GM23338 (cell line): Measurements from ENCODE around the gene FYCO1. TPM values are rescaled to one million over a fixed set of nuclear protein-coding genes. Genes with fewer than 3 reads are reported as not detected.

Source experiments
- ATAC-seq: fragments of 200-7000 bp; cut with Tn5 transposase; 3 replicates; pipeline ENCODE4 v1.9.1; 2020
- DNase-seq: peaks from one replicate; pipeline ENCODE4 v3.0.0-alpha.2; 2015; ENCODE audit warnings: low spot score
- H2AFZ ChIP-seq: fragments of 200-600 bp; sonication (generic); 2 replicates; pipeline ENCODE4 v1.8.0; 2016; ENCODE audit warnings: antibody characterized with exemption, mild to moderate bottlenecking, moderate library complexity
- H3F3A ChIP-seq: fragments of 200-600 bp; sonication (generic); replicated peaks from 2 replicates; pipeline ENCODE4 v1.8.0; 2017; ENCODE audit warnings: antibody characterized with exemption, mixed run types, low read depth
- H3K27ac ChIP-seq: fragments of 200-600 bp; sonication (generic); 2 replicates; pipeline ENCODE4 v1.6.1; 2016; ENCODE audit warnings: low read depth
- H3K27me3 ChIP-seq: fragments of 200-600 bp; sonication (generic); 2 replicates; pipeline ENCODE4 v1.8.0; 2016; ENCODE audit warnings: mild to moderate bottlenecking, mixed run types, moderate library complexity; ENCODE audit not compliant: insufficient read depth
- H3K36me3 ChIP-seq: fragments of 200-600 bp; sonication (generic); 2 replicates; pipeline ENCODE4 v1.8.0; 2016; ENCODE audit warnings: mild to moderate bottlenecking; ENCODE audit not compliant: insufficient read depth
- H3K4me1 ChIP-seq: fragments of 200-600 bp; sonication (generic); 2 replicates; pipeline ENCODE4 v1.8.0; 2016; ENCODE audit warnings: mild to moderate bottlenecking, moderate library complexity; ENCODE audit not compliant: insufficient read depth
- H3K4me2 ChIP-seq: fragments of 200-600 bp; sonication (generic); 2 replicates; pipeline ENCODE4 v1.7.1; 2017; ENCODE audit warnings: mixed run types
- H3K4me3 ChIP-seq: fragments of 200-600 bp; sonication (generic); 2 replicates; pipeline ENCODE4 v1.6.1; 2016; ENCODE audit warnings: mixed run types
- H3K79me2 ChIP-seq: fragments of 200-600 bp; sonication (generic); replicated peaks from 2 replicates; pipeline ENCODE4 v1.8.0; 2017; ENCODE audit warnings: mild to moderate bottlenecking; ENCODE audit not compliant: insufficient read depth
- H3K9me2 ChIP-seq: fragments of 200-600 bp; sonication (generic); 2 replicates; pipeline ENCODE4 v1.8.0; 2017; ENCODE audit not compliant: insufficient read depth
- H4K20me1 ChIP-seq: fragments of 200-600 bp; sonication (generic); replicated peaks from 2 replicates; pipeline ENCODE4 v1.8.0; 2017; ENCODE audit warnings: mild to moderate bottlenecking; ENCODE audit not compliant: insufficient read depth
- H3K27ac Mint-ChIP-seq: 2 replicates; pipeline ENCODE4 v1.8.0; 2020; ENCODE audit warnings: inconsistent platforms, mild to moderate bottlenecking, moderate library complexity, mixed read lengths
- H3K27me3 Mint-ChIP-seq: 3 replicates; pipeline ENCODE4 v1.8.0; 2022; ENCODE audit warnings: low read depth, mild to moderate bottlenecking, moderate library complexity, mixed read lengths, inconsistent platforms; ENCODE audit not compliant: insufficient read depth, poor library complexity
- H3K36me3 Mint-ChIP-seq: 3 replicates; pipeline ENCODE4 v1.8.0; 2021; ENCODE audit warnings: low read depth, mild to moderate bottlenecking, inconsistent platforms, moderate library complexity, mixed read lengths
- H3K4me1 Mint-ChIP-seq: 3 replicates; pipeline ENCODE4 v1.8.0; 2020; ENCODE audit warnings: mild to moderate bottlenecking, inconsistent platforms, mixed read lengths
- H3K4me3 Mint-ChIP-seq: 3 replicates; pipeline ENCODE4 v1.8.0; 2021; ENCODE audit warnings: moderate library complexity, mild to moderate bottlenecking, inconsistent platforms, mixed read lengths
- H3K9me3 Mint-ChIP-seq: 3 replicates; pipeline ENCODE4 v1.8.0; 2020; ENCODE audit warnings: moderate library complexity, mild to moderate bottlenecking, inconsistent platforms, mixed read lengths
- CTCF ChIP-seq, 2 experiments: fragments of 200-600 bp in 1 of 2; sonication (generic) in 1 of 2; conservative IDR thresholded peaks; 2 replicates each; pipeline versions ENCODE4 v1.5.1 to v1.6.1; 2016 to 2017; ENCODE audit warnings: antibody characterized with exemption in 2 of 2, low read depth in 2 of 2, mild to moderate bottlenecking in 2 of 2, moderate library complexity in 1 of 2
- NANOG ChIP-seq: IDR thresholded peaks from 2 replicates; pipeline ENCODE4 v1.6.1; 2016; ENCODE audit warnings: antibody characterized with exemption, borderline replicate concordance
- STAT1 ChIP-seq: IDR thresholded peaks from one replicate; pipeline ENCODE4 v1.6.1; 2016; ENCODE audit warnings: antibody characterized with exemption; ENCODE audit not compliant: unreplicated experiment
- ZNF114 ChIP-seq: fragments of 250-450 bp; sonication (Bioruptor Pico); IDR thresholded peaks from 2 replicates; pipeline ENCODE4 v1.5.0; 2020; ENCODE audit warnings: mild to moderate bottlenecking, moderate library complexity
- ZNF462 ChIP-seq: fragments of 250-450 bp; sonication (Bioruptor Pico); IDR thresholded peaks from 2 replicates; pipeline ENCODE4 v1.5.0; 2020; ENCODE audit warnings: mild to moderate bottlenecking, moderate library complexity
- polyA plus RNA-seq: library from polyadenylated mRNA; unstranded; fragments of >200 nt; fragmentation: Nextera tagmentation; extraction: Ambion mirVana; gene quantifications from 2 replicates; pipeline ENCODE4 v1.2.1, GENCODE V29; 2016
- total RNA-seq: library from RNA; depleted of rRNA; stranded (reverse); fragments of >200 nt; shearing (Covaris generic); gene quantifications from 2 replicates; pipeline ENCODE4 v1.2.3, GENCODE V29; 2014

FYCO1 gene
- total and polyA plus RNA-seq, 2 experiments from 2014 or later, result 4.5 to 17.2 TPM

GRCh38 chr3:45976191-45977091 is 19.2 kb downstream of the FYCO1 start:
- Histone ChIP-seq H4K20me1 (peaks cover 5% of the 10 kb centered on the region), H3K9me2 (no peaks in the 10 kb centered on the region), H3F3A (no peaks in the 10 kb centered on the region), H3K27ac (no peak overlapping the region), H2AFZ (no peak overlapping the region), H3K4me1 (no peaks in the 10 kb centered on the region), H3K27me3 (no peaks in the 10 kb centered on the region), H3K79me2 (no peaks in the 10 kb centered on the region), H3K4me3 (no peak overlapping the region), H3K36me3 (peaks cover 30% of the 10 kb centered on the region), H3K4me2 (no peak overlapping the region)
- H3K36me3 Mint-ChIP-seq, result peaks cover 40% of the 10 kb centered on the region
- TF ChIP-seq STAT1, result no peak
- TF ChIP-seq ZNF114 (CRISPR knock-in tag), result no peak
- no peak for TF ChIP-seq ZNF462 (CRISPR knock-in tag)
- TF ChIP-seq NANOG, result no peak
- no peak for TF ChIP-seq CTCF (conservative IDR thresholded peaks at IDR 0.05; ENCODE audit: low read depth in 2 of 2)
- H3K27me3 Mint-ChIP-seq, result peaks cover 4% of the 10 kb centered on the region
- no peaks in the 10 kb centered on the region; the same call in 2 of the 3 replicates for H3K9me3 Mint-ChIP-seq
- no peaks in the 10 kb centered on the region for H3K4me1 Mint-ChIP-seq
- no peak overlapping the region for H3K4me3 Mint-ChIP-seq
- no peak for ATAC-seq
- no peak for DNase-seq
- no peak overlapping the region for H3K27ac Mint-ChIP-seq
